ENCODE measurements around the gene ZNHIT3. TPM values are rescaled to one million over a fixed set of nuclear protein-coding genes. Genes with fewer than 3 reads are reported as not detected.

ZNHIT3 gene
- polyA plus RNA-seq, 3 donors from 2014 or later: 77.2 to 99.9 (median 91.5) TPM

DNA sequence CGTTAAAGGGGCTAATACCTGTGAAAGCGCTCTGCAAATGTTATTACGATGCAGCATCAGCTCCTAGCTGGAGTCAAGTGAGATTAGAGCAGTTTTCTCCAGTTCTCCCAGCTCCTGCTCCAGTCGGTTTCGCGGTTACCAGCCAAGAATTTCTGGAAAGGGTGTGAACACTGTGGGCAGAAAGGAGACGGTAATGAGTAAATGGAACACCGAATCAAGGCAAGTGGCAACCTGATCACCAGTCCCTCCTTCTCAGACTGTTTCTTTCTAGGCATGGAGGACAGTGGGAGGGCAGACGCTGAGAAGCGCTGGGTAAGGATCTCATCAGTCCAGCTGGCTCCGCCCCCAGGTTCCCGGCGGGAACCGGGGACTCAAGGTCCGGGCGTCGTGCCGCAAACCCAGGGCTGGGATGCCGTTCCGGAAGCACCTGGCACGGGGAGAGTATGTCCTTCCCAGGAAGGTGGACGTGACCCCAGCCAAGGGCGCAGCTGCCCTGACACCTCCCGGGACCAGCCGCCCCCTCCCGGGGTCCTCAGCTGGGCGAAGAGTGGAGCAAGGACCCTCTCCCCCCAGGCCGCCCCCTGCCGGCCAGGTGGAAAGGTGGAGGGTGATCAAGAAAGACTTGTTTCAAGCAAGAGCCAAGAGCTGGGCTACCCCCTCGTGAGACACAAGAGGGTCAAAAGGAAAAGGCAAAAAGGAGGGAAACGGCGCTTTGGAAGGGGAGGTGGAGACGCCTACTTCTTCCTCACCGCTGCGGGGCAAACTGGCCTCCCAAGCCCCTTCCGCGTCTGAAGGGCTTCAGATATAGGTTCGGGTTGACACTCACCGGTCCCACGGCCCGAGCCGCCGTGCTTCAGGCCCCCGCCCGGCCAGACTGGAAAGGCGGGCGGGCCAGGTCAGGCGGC is 47.7 kb downstream of the ZNHIT3 start:
- no peak for DNase-seq
- peaks cover 6 to 14% (median 8%) of the 10 kb centered on the region in 3 donors for H3K27me3 Mint-ChIP-seq (ENCODE audit: low read depth in 3 of 3)
- H3K9me3 Mint-ChIP-seq: no peaks in the 10 kb centered on the region
- H3K4me1 Mint-ChIP-seq: peaks cover 19 to 20% of the 10 kb centered on the region in 2 donors
- H3K27ac Mint-ChIP-seq: peak overlapping the region; percentile 94 to 99 (median 96)
- H3K4me3 Mint-ChIP-seq: peak overlapping the region; percentile 94 to 96 (median 96)
- H3K36me3 Mint-ChIP-seq: peaks cover 0 to 8% (median 2%) of the 10 kb centered on the region in 3 donors

DNA sequence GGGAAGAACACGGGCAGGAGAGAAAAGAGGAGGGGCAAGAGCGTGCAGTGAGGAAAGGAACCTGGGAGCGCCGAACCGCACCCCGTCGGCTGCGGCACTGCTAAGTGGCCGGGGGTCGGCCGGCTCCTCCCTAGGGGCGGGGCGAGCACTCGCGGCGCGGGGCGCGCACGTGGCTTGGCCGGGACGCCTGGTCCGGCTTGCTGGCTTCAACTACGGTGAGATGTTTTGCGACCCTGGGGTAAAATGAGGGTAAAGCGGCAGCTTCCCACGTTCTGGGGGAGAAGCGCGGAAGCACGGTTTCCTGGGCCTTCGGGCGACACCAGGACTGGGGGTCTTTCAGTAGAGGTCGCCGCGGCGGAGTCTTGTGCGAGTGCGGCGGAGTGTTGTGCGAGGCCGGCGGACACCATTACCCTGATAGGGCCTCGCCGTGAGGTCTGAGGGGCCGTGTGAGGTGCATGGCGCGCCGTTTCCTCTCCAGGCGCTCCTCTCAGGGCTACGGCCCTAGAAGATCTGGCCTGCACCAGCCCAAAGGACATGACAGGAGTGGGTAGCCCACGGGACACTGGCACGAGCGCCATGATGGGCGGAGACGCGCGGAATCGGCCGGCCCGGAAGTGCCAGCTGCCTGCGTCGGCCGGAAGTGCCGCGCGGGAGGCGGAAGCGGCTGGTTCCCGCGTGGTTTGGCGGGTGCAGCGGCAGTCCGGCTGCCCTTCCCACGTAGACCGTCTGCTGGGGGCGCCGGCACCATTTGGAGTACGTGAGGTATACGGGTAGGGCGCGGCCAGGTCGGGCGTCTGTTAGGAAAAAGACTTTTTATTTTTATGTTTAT is 48.6 kb downstream of the ZNHIT3 start, which contains the start of the genes MYO19 and PIGW:
Gene MYO19 (minus strand): TSS at position 29 of the 829 bp plus-strand sequence. CDS start 2,330 bp downstream, outside the sequence.
Gene PIGW (plus strand): TSS at position 148 of the 829 bp plus-strand sequence. CDS start 2,115 bp downstream, outside the sequence.
- H3K27me3 Mint-ChIP-seq (ENCODE audit: low read depth in 3 of 3): peaks cover 6 to 14% (median 8%) of the 10 kb centered on the region in 3 donors
- peak within 1 kb of the TSS; percentile 94 to 99 (median 96) for H3K27ac Mint-ChIP-seq
- H3K9me3 Mint-ChIP-seq: no peaks in the 10 kb centered on the region
- peaks cover 0 to 4% (median 0%) of the 10 kb centered on the region in 3 donors for H3K36me3 Mint-ChIP-seq
- H3K4me1 Mint-ChIP-seq: peaks cover 19 to 24% of the 10 kb centered on the region in 2 donors
- peak; percentile 87 to 89 (median 89) for DNase-seq
- peak within 1 kb of the TSS; percentile 94 to 96 (median 96) for H3K4me3 Mint-ChIP-seq

GRCh38 chr17:36535669-36536081 is 49.2 kb downstream of the ZNHIT3 start:
- peaks cover 6 to 14% (median 8%) of the 10 kb centered on the region in 3 donors for H3K27me3 Mint-ChIP-seq (ENCODE audit: low read depth in 3 of 3)
- H3K36me3 Mint-ChIP-seq: peaks cover 0 to 4% (median 0%) of the 10 kb centered on the region in 3 donors
- peak overlapping the region; percentile 42 to 99 (median 96) for H3K27ac Mint-ChIP-seq
- DNase-seq: no peak
- H3K4me3 Mint-ChIP-seq: peak overlapping the region; percentile 94 to 96 (median 96)
- H3K9me3 Mint-ChIP-seq: no peaks in the 10 kb centered on the region
- peaks cover 19 to 24% of the 10 kb centered on the region in 2 donors for H3K4me1 Mint-ChIP-seq

DNA sequence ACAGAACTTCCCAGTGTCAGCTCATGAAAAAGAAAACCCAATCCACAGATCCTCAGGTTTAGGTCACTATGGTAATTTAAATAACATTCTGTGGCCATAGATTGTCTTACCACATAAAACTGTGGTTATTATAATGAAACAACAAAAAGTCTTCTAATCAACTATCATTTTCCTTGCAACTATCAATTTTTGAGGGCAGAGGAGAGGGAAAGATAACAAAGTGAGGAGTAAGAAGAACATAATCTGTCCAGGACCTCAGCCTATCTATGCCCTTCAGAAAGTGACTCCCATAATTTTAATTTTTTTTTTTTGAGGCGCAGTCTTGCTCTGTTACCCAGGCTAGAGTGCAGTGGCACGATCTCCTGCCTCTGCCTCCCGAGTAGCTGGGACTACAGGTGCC is 54.2 kb downstream of the ZNHIT3 start:
- H3K27me3 Mint-ChIP-seq (ENCODE audit: low read depth in 3 of 3): peaks cover 6 to 13% (median 9%) of the 10 kb centered on the region in 3 donors
- peaks cover 12 to 21% of the 10 kb centered on the region in 2 donors for H3K4me1 Mint-ChIP-seq
- DNase-seq: no peak
- no peak overlapping the region for H3K4me3 Mint-ChIP-seq
- H3K36me3 Mint-ChIP-seq: no peaks in the 10 kb centered on the region
- H3K9me3 Mint-ChIP-seq: no peaks in the 10 kb centered on the region
- H3K27ac Mint-ChIP-seq: no peak overlapping the region

DNA sequence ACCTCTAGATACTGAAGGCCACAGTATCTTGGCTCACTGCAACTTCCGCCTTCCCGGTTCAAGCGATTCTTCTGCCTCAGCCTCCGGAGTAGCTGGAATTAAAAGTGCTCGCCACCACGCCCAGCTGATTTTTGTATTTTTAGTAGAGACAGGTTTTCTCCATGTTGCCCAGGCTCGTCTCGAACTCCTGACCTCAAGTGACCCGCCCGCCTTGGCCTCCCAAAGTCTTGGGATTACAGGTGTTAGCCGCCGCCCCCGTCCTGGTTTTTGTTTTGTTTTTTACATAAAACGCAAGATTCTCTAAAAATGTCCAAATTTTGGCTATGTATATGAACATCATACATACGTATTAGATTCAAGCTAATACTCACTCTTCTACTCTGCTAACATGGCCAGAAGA is 56.3 kb downstream of the ZNHIT3 start:
- H3K4me1 Mint-ChIP-seq: peaks cover 26 to 34% of the 10 kb centered on the region in 2 donors
- no peak for DNase-seq
- H3K27ac Mint-ChIP-seq: peak overlapping the region in 1 of 6 donors; percentile 40
- H3K9me3 Mint-ChIP-seq: no peaks in the 10 kb centered on the region
- H3K36me3 Mint-ChIP-seq: no peaks in the 10 kb centered on the region
- peaks cover 6 to 18% (median 6%) of the 10 kb centered on the region in 3 donors for H3K27me3 Mint-ChIP-seq (ENCODE audit: low read depth in 3 of 3)
- peak overlapping the region in 1 of 5 donors; percentile 27 for H3K4me3 Mint-ChIP-seq

DNA sequence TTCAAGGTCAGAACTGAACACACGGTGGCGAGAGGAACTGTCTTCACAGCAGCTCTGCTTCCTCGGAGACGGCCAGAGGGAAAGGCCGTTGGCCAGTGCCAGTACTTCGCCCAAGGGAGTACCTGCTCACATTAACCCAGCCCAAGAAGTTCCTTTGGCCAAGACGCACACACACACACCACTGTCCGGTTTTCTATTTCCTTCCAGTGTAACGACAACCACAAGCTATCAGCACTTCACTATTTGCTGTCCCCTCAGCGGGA is 57.5 kb downstream of the ZNHIT3 start:
- H3K4me1 Mint-ChIP-seq: peaks cover 35 to 45% of the 10 kb centered on the region in 2 donors
- peak overlapping the region; percentile 97 to 99 (median 99) for H3K27ac Mint-ChIP-seq
- no peak for DNase-seq
- H3K27me3 Mint-ChIP-seq (ENCODE audit: low read depth in 3 of 3): peaks cover 8 to 22% (median 9%) of the 10 kb centered on the region in 3 donors
- H3K4me3 Mint-ChIP-seq: peak overlapping the region; percentile 93 to 97 (median 96)
- no peaks in the 10 kb centered on the region for H3K36me3 Mint-ChIP-seq
- H3K9me3 Mint-ChIP-seq: no peaks in the 10 kb centered on the region

GRCh38 chr17:36544307-36545076 is 58.0 kb downstream of the ZNHIT3 start, which contains the start of gene GGNBP2:
Gene GGNBP2 (plus strand): TSS chr17:36544919. CDS start chr17:36545725, 806 bp downstream.
- peak; percentile 88 to 95 (median 90) for DNase-seq
- H3K36me3 Mint-ChIP-seq: no peaks in the 10 kb centered on the region
- H3K9me3 Mint-ChIP-seq: no peaks in the 10 kb centered on the region
- peak within 1 kb of the TSS; percentile 93 to 97 (median 96) for H3K4me3 Mint-ChIP-seq
- H3K27ac Mint-ChIP-seq: peak within 1 kb of the TSS; percentile 97 to 99 (median 99)
- peaks cover 36 to 50% of the 10 kb centered on the region in 2 donors for H3K4me1 Mint-ChIP-seq
- H3K27me3 Mint-ChIP-seq (ENCODE audit: low read depth in 3 of 3): peaks cover 8 to 22% (median 9%) of the 10 kb centered on the region in 3 donors

GRCh38 chr17:36545077-36545464 is 58.6 kb downstream of the ZNHIT3 start:
- Mint-ChIP-seq H3K9me3 (no peaks in the 10 kb centered on the region), H3K27ac (peak overlapping the region; percentile 85 to 99 (median 99)), H3K36me3 (no peaks in the 10 kb centered on the region), H3K27me3 (ENCODE audit: low read depth in 3 of 3) (peaks cover 8 to 22% (median 9%) of the 10 kb centered on the region in 3 donors), H3K4me1 (peaks cover 41 to 51% of the 10 kb centered on the region in 2 donors), H3K4me3 (peak overlapping the region; percentile 93 to 97 (median 96))
- no peak for DNase-seq

Other genes starting within 250 kb of the ZNHIT3 start
- gene TBC1D3I, start 222.1 kb upstream of the ZNHIT3 start, polyA plus RNA-seq: not detected
- gene TBC1D3G, start 162.8 kb upstream of the ZNHIT3 start, polyA plus RNA-seq: not detected
- gene TBC1D3H, start 98.2 kb upstream of the ZNHIT3 start, polyA plus RNA-seq: not detected
- 1 to 10 TPM; 2.8 to 8.3 (median 4.1) TPM for gene MYO19, start 48.2 kb downstream of the ZNHIT3 start, polyA plus RNA-seq
- gene PIGW, start 48.3 kb downstream of the ZNHIT3 start, polyA plus RNA-seq: 10 to 100 TPM in 2 of 3 donors, 1 to 10 TPM in 1; 7.2 to 18.8 (median 11.3) TPM
- gene GGNBP2, start 58.2 kb downstream of the ZNHIT3 start, polyA plus RNA-seq: 10 to 100 TPM; 28.2 to 60.0 (median 35.7) TPM
- 1 to 10 TPM in 2 of 3 donors, not detected in 1; 3.3 to 6.0 TPM for gene DHRS11, start 105.2 kb downstream of the ZNHIT3 start, polyA plus RNA-seq
- gene MRM1, start 114.9 kb downstream of the ZNHIT3 start, polyA plus RNA-seq: 1 to 10 TPM in 2 of 3 donors, not detected in 1; 2.0 to 6.4 TPM